Erythroblast (primary cell): ENCODE data around the gene ROPN1L.
A peak's percentile ranks its signal among the peaks of the same experiment; 100 is the strongest.
"Not testable (repeated sequence)": the region's sequence is repeated elsewhere in the genome, so short reads cannot be mapped to it uniquely, and the experiment has no call there.

Source experiments
- DNase-seq, 2 experiments: peaks; one replicate each; lab custom pipeline; 2025; lab: John Stamatoyannopoulos, UW
- GATA1 ChIP-seq: IDR thresholded peaks from 2 replicates; pipeline ENCODE4 v1.6.1; 2011; ENCODE audit warnings: low read depth, mild to moderate bottlenecking, control low read depth, low read length, moderate library complexity
- POLR2A ChIP-seq: IDR thresholded peaks from 2 replicates; pipeline ENCODE4 v1.6.1; 2011; ENCODE audit warnings: mild to moderate bottlenecking, low read length

The ROPN1L gene

GRCh38 chr5:10441083-10441991, at the start of gene ROPN1L:
TSS of gene ROPN1L (plus strand) at chr5:10441879. CDS start at chr5:10442168, 289 bp downstream.
- DNase-seq, result peak; percentile 87 to 92
- TF ChIP-seq GATA1 (no peak), POLR2A (no peak)

GRCh38 chr5:10392567-10393328, 48.9 kb upstream of the ROPN1L start:
- not testable (repeated sequence) for DNase-seq

GRCh38 chr5:10393491-10393890, 48.2 kb upstream of the ROPN1L start:
- DNase-seq, result no peak
- TF ChIP-seq POLR2A, result no peak
- no peak for TF ChIP-seq GATA1

- TF ChIP-seq GATA1, result no peak
- TF ChIP-seq POLR2A, result no peak
- DNase-seq, result no peak
Observed at GRCh38 chr5:10396552-10396951, 45.1 kb upstream of the ROPN1L start.

GRCh38 chr5:10399839-10400238, 41.8 kb upstream of the ROPN1L start:
- DNase-seq, result no peak
- TF ChIP-seq GATA1 (no peak), POLR2A (no peak)

GRCh38 chr5:10400411-10400810, 41.3 kb upstream of the ROPN1L start:
- DNase-seq, result no peak
- no peak for TF ChIP-seq GATA1
- no peak for TF ChIP-seq POLR2A

GRCh38 chr5:10400831-10401230, 40.8 kb upstream of the ROPN1L start:
- TF ChIP-seq GATA1 (no peak), POLR2A (no peak)
- no peak for DNase-seq

- DNase-seq, result no peak
- no peak for TF ChIP-seq GATA1
- TF ChIP-seq POLR2A, result no peak
Observed at GRCh38 chr5:10401498-10401897, 40.2 kb upstream of the ROPN1L start.

GRCh38 chr5:10403829-10404228, 37.9 kb upstream of the ROPN1L start:
- TF ChIP-seq POLR2A (no peak), GATA1 (no peak)

GRCh38 chr5:10406651-10407050, 35.0 kb upstream of the ROPN1L start:
- DNase-seq, result no peak
- TF ChIP-seq POLR2A (no peak), GATA1 (no peak)

More at GRCh38 chr5:10403829-10404228, 37.9 kb upstream of the ROPN1L start:
- no peak for DNase-seq

- TF ChIP-seq POLR2A (no peak), GATA1 (no peak)
- DNase-seq, result no peak
Observed at GRCh38 chr5:10409504-10409903, 32.2 kb upstream of the ROPN1L start.

- DNase-seq, result no peak
- no peak for TF ChIP-seq POLR2A
- TF ChIP-seq GATA1, result no peak
Observed at GRCh38 chr5:10410662-10411061, 31.0 kb upstream of the ROPN1L start.

GRCh38 chr5:10411336-10411735, 30.3 kb upstream of the ROPN1L start:
- DNase-seq, result no peak
- TF ChIP-seq POLR2A (no peak), GATA1 (no peak)

GRCh38 chr5:10416868-10417267, 24.8 kb upstream of the ROPN1L start:
- TF ChIP-seq POLR2A, result no peak
- DNase-seq, result no peak
